ENCODE measurements around the gene PRKCH. TPM values are rescaled to one million over a fixed set of nuclear protein-coding genes. Genes with fewer than 3 reads are reported as not detected.

PRKCH gene
- total RNA-seq, 3 donors from 2014 or later, result 27.0 to 41.3 (median 34.0) TPM

GRCh38 chr14:61285364-61285763 lies 36.0 kb upstream of the PRKCH start:
- intact Hi-C loops (cut with DNase I; ENCODE audit: low total_unique reads), result no loop called here
- no peaks in the 10 kb centered on the region for H3K4me1 ChIP-seq
- no peaks in the 10 kb centered on the region for H3K36me3 ChIP-seq
- H3K27me3 ChIP-seq, result no peaks in the 10 kb centered on the region
- H3K9me3 ChIP-seq, result no peaks in the 10 kb centered on the region
- DNase-seq (ENCODE audit: low spot score in 2 of 2), result no peak
- no peak overlapping the region for H3K27ac ChIP-seq
- no peak for TF ChIP-seq POLR2AphosphoS5 (IDR thresholded peaks at IDR 0.05)
- TF ChIP-seq, protein P1, sequence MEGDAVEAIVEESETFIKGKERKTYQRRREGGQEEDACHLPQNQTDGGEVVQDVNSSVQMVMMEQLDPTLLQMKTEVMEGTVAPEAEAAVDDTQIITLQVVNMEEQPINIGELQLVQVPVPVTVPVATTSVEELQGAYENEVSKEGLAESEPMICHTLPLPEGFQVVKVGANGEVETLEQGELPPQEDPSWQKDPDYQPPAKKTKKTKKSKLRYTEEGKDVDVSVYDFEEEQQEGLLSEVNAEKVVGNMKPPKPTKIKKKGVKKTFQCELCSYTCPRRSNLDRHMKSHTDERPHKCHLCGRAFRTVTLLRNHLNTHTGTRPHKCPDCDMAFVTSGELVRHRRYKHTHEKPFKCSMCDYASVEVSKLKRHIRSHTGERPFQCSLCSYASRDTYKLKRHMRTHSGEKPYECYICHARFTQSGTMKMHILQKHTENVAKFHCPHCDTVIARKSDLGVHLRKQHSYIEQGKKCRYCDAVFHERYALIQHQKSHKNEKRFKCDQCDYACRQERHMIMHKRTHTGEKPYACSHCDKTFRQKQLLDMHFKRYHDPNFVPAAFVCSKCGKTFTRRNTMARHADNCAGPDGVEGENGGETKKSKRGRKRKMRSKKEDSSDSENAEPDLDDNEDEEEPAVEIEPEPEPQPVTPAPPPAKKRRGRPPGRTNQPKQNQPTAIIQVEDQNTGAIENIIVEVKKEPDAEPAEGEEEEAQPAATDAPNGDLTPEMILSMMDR (IDR thresholded peaks at IDR 0.05), result no peak
- TF ChIP-seq POLR2A (IDR thresholded peaks at IDR 0.05), result no peak
- H3K4me3 ChIP-seq, result no peak overlapping the region

DNA sequence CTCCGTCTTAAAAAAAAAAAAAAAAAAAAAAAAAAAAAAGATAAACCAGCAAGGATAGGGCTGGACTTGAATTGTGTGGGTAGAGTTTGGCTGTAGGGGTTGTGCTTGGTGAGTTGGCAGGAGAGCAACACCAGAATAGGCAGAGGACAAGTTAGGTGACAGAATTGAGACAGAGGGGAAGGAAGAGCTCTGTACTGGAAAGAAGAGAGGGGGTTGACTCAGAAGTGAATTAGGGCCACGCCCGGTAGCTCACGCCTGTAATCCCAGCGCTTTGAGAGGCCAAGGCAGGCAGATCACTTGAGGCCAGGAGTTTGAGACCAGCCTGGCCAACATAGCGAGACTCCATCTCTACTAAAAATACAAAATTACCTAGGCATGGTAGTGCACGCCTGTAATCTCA lies 34.2 kb upstream of the PRKCH start:
- H3K4me1 ChIP-seq, result no peaks in the 10 kb centered on the region
- H3K4me3 ChIP-seq, result no peak overlapping the region
- no peaks in the 10 kb centered on the region for H3K27me3 ChIP-seq
- H3K9me3 ChIP-seq, result no peaks in the 10 kb centered on the region
- TF ChIP-seq, protein P1 (IDR thresholded peaks at IDR 0.05), result no peak
- no peak for TF ChIP-seq POLR2A (IDR thresholded peaks at IDR 0.05)
- TF ChIP-seq POLR2AphosphoS5 (IDR thresholded peaks at IDR 0.05), result no peak
- H3K36me3 ChIP-seq, result no peaks in the 10 kb centered on the region
- no peak for DNase-seq (ENCODE audit: low spot score in 2 of 2)
- intact Hi-C loops (cut with DNase I; ENCODE audit: low total_unique reads), result no loop called here
- no peak overlapping the region for H3K27ac ChIP-seq

DNA sequence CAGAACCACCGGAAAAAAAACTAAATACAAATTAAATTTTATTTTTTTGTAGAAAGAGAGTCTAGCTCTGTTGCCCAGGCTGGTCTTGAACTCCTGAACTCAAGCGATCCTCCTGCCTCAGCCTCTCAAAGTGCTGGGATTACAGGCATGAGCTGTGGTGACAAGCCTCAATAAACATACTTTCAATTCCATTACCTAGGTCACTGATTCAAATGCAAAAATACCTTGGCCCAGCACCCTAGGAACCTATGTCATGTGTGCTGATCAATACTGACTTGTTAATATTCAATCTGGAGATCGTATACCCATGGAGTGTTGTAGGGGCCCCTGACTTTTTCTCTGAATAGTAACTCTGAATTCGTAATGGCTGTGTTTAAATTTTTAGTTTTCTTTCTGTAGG lies 33.2 kb upstream of the PRKCH start:
- H3K36me3 ChIP-seq, result no peaks in the 10 kb centered on the region
- no peaks in the 10 kb centered on the region for H3K9me3 ChIP-seq
- no peaks in the 10 kb centered on the region for H3K27me3 ChIP-seq
- no peak for DNase-seq (ENCODE audit: low spot score in 2 of 2)
- no peak overlapping the region for H3K27ac ChIP-seq
- H3K4me1 ChIP-seq, result no peaks in the 10 kb centered on the region
- intact Hi-C loops (cut with DNase I; ENCODE audit: low total_unique reads), result no loop called here
- TF ChIP-seq, protein P1 (IDR thresholded peaks at IDR 0.05), result no peak
- TF ChIP-seq POLR2AphosphoS5 (IDR thresholded peaks at IDR 0.05) (no peak), POLR2A (IDR thresholded peaks at IDR 0.05) (no peak)
- no peak overlapping the region for H3K4me3 ChIP-seq

DNA sequence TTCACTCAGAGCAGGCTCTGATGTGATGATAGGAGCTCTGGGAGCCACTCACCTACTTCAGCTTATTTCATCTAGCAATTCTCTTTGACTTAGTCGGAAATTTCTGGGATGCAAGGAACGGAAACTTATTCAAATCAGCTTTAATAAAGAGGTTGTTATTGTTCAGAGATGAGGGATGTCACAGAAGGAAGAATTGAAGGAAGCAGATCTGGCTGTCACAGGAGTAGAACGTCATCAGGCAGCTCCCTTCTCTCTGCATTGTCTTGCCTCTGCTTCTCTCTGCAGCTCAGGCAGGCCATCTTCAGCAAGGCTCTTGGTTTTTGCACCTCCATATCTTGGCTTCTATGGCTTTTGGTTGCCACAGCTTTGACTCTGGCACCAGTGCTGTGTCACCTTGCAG lies 32.7 kb upstream of the PRKCH start:
- H3K4me3 ChIP-seq, result no peak overlapping the region
- no peaks in the 10 kb centered on the region for H3K36me3 ChIP-seq
- no peak overlapping the region for H3K27ac ChIP-seq
- intact Hi-C loops (cut with DNase I; ENCODE audit: low total_unique reads), result no loop called here
- TF ChIP-seq, protein P1 (IDR thresholded peaks at IDR 0.05), result no peak
- TF ChIP-seq POLR2AphosphoS5 (IDR thresholded peaks at IDR 0.05), result no peak
- TF ChIP-seq POLR2A (IDR thresholded peaks at IDR 0.05), result no peak
- no peaks in the 10 kb centered on the region for H3K9me3 ChIP-seq
- no peaks in the 10 kb centered on the region for H3K27me3 ChIP-seq
- H3K4me1 ChIP-seq, result no peaks in the 10 kb centered on the region
- DNase-seq (ENCODE audit: low spot score in 2 of 2), result no peak

- no peaks in the 10 kb centered on the region for H3K9me3 ChIP-seq
- no peak for DNase-seq (ENCODE audit: low spot score in 2 of 2)
- no peaks in the 10 kb centered on the region for H3K4me1 ChIP-seq
- no peak overlapping the region for H3K27ac ChIP-seq
- no peaks in the 10 kb centered on the region for H3K36me3 ChIP-seq
- no peaks in the 10 kb centered on the region for H3K27me3 ChIP-seq
- H3K4me3 ChIP-seq, result no peak overlapping the region
- no peak for TF ChIP-seq POLR2A (IDR thresholded peaks at IDR 0.05)
- TF ChIP-seq, protein P1 (IDR thresholded peaks at IDR 0.05), result no peak
- no peak for TF ChIP-seq POLR2AphosphoS5 (IDR thresholded peaks at IDR 0.05)
- intact Hi-C loops (cut with DNase I; ENCODE audit: low total_unique reads), result no loop called here
These were observed 30.7 kb upstream of the PRKCH start for GRCh38 chr14:61290701-61291100.

All from breast epithelium (tissue), 4 donors.